Parathyroid adenoma (tissue), 2 donors: Measurements from ENCODE around the gene OGDH.

Experiments used
- H2AFZ ChIP-seq: fragments of 300-600 bp; sonication (generic); one replicate; pipeline ENCODE4 v1.7.0; 2017; ENCODE audit warnings: antibody characterized with exemption, mild to moderate bottlenecking
- H3K27ac ChIP-seq: fragments of 300-600 bp; sonication (generic); one replicate; pipeline ENCODE4 v1.7.0; 2017
- H3K27me3 ChIP-seq: fragments of 300-600 bp; sonication (generic); one replicate; pipeline ENCODE4 v1.7.0; 2017; ENCODE audit warnings: low read length; ENCODE audit not compliant: control insufficient read depth, insufficient read depth
- H3K36me3 ChIP-seq: fragments of 300-600 bp; sonication (generic); one replicate; pipeline ENCODE4 v1.7.0; 2017; ENCODE audit warnings: low read length; ENCODE audit not compliant: control insufficient read depth, insufficient read depth
- H3K4me1 ChIP-seq: fragments of 300-600 bp; sonication (generic); one replicate; pipeline ENCODE4 v1.7.0; 2017; ENCODE audit warnings: control low read depth
- H3K4me2 ChIP-seq: fragments of 300-600 bp; sonication (generic); one replicate; pipeline ENCODE4 v1.7.0; 2017; ENCODE audit warnings: low read length
- H3K4me3 ChIP-seq: fragments of 300-600 bp; sonication (generic); one replicate; pipeline ENCODE4 v1.7.0; 2017; ENCODE audit warnings: low read depth, low read length
- H3K79me2 ChIP-seq: fragments of 300-600 bp; sonication (generic); one replicate; pipeline ENCODE4 v1.7.0; 2017; ENCODE audit warnings: control low read depth
- H3K9ac ChIP-seq: fragments of 300-600 bp; sonication (generic); one replicate; pipeline ENCODE4 v1.7.0; 2017; ENCODE audit warnings: mild to moderate bottlenecking
- H3K9me3 ChIP-seq: fragments of 300-600 bp; sonication (generic); one replicate; pipeline ENCODE4 v1.7.0; 2017; ENCODE audit warnings: low read length; ENCODE audit not compliant: control insufficient read depth
- TF ChIP-seq, protein P1 (sequence below): fragments of 300-600 bp; sonication (generic); IDR thresholded peaks from one replicate; pipeline ENCODE4 v1.7.0; 2017; ENCODE audit warnings: antibody characterized with exemption, mild to moderate bottlenecking
- donor health status: primary hyperparathyroidism.

The OGDH gene

GRCh38 chr7:44703921-44704320 is 97.5 kb downstream of the OGDH start:
- TF ChIP-seq, protein P1, sequence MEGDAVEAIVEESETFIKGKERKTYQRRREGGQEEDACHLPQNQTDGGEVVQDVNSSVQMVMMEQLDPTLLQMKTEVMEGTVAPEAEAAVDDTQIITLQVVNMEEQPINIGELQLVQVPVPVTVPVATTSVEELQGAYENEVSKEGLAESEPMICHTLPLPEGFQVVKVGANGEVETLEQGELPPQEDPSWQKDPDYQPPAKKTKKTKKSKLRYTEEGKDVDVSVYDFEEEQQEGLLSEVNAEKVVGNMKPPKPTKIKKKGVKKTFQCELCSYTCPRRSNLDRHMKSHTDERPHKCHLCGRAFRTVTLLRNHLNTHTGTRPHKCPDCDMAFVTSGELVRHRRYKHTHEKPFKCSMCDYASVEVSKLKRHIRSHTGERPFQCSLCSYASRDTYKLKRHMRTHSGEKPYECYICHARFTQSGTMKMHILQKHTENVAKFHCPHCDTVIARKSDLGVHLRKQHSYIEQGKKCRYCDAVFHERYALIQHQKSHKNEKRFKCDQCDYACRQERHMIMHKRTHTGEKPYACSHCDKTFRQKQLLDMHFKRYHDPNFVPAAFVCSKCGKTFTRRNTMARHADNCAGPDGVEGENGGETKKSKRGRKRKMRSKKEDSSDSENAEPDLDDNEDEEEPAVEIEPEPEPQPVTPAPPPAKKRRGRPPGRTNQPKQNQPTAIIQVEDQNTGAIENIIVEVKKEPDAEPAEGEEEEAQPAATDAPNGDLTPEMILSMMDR = no peak
- Histone ChIP-seq H2AFZ (no peak overlapping the region), H3K27me3 (no peaks in the 10 kb centered on the region), H3K36me3 (no peaks in the 10 kb centered on the region), H3K79me2 (no peaks in the 10 kb centered on the region), H3K4me2 (no peak overlapping the region), H3K9ac (no peak overlapping the region), H3K9me3 (no peaks in the 10 kb centered on the region), H3K27ac (no peak overlapping the region), H3K4me3 (no peak overlapping the region), H3K4me1 (no peaks in the 10 kb centered on the region)

- Histone ChIP-seq H3K27me3 (no peaks in the 10 kb centered on the region), H3K9ac (no peak overlapping the region), H3K36me3 (no peaks in the 10 kb centered on the region), H3K4me3 (no peak overlapping the region), H2AFZ (no peak overlapping the region), H3K4me2 (no peak overlapping the region), H3K4me1 (no peaks in the 10 kb centered on the region), H3K27ac (no peak overlapping the region), H3K9me3 (no peaks in the 10 kb centered on the region), H3K79me2 (no peaks in the 10 kb centered on the region)
- TF ChIP-seq, protein P1 = no peak
Measured at GRCh38 chr7:44705434-44705833, 99.0 kb downstream of the OGDH start.

- no peaks in the 10 kb centered on the region for H3K9me3 ChIP-seq
- H3K9ac ChIP-seq = no peak overlapping the region
- H3K79me2 ChIP-seq = no peaks in the 10 kb centered on the region
- H3K36me3 ChIP-seq = no peaks in the 10 kb centered on the region
- H3K4me1 ChIP-seq = peaks cover 2% of the 10 kb centered on the region
- TF ChIP-seq, protein P1 = no peak
- H3K4me2 ChIP-seq = no peak overlapping the region
- no peaks in the 10 kb centered on the region for H3K27me3 ChIP-seq
- H3K27ac ChIP-seq = no peak overlapping the region
- no peak overlapping the region for H2AFZ ChIP-seq
- H3K4me3 ChIP-seq = no peak overlapping the region
Measured at GRCh38 chr7:44706788-44707557, 100.5 kb downstream of the OGDH start.

GRCh38 chr7:44707558-44708230 is 101.3 kb downstream of the OGDH start:
- Histone ChIP-seq H3K79me2 (no peaks in the 10 kb centered on the region), H3K4me1 (peaks cover 8% of the 10 kb centered on the region), H3K27ac (no peak overlapping the region), H3K4me2 (no peak overlapping the region), H3K4me3 (no peak overlapping the region), H3K36me3 (no peaks in the 10 kb centered on the region), H3K9me3 (no peaks in the 10 kb centered on the region), H3K27me3 (no peaks in the 10 kb centered on the region), H2AFZ (no peak overlapping the region), H3K9ac (no peak overlapping the region)
- TF ChIP-seq, protein P1 = no peak
